ENCODE measurements around the gene TNP2. TPM values are rescaled to one million over a fixed set of nuclear protein-coding genes. Genes with fewer than 3 reads are reported as not detected.

The TNP2 gene
- polyA plus RNA-seq, 3 donors, result not detected

DNA sequence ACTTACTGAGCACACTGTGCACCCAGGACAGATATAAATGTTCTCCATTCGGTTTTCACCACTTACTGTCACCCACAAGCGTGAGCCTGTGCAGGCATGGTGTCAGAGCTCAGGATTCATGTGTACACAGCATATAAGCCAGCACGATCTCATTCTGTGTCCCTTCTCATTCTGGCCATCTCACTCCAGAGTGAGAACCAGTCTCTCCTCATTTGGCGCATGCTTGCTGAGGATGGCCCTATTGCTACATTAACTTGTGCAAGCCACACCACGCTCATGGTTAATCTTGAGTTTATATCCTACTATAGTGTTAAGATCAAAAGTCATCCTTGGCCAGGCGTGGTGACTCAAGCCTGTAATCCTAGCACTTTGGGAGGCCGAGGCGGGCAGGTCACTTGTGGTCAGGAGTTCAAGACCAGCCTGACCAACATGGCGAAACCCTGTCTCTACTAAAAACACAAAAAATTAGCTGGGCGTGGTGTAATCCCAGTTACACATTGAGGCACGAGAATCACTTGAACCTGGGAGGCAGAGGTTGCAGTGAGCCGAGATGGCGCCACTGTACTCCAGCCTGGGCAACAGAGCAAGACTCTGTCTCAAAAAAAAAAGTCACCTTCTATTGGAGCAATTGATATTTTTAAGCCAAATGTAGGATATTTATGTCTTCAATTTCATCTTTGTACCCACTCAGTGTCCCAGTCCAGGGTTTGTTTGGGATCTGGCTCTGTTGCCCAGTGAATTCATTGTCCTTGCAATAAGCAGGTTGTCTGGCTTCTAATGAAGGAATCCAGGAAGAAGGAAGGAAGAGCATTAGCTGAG is 34.0 kb downstream of the TNP2 start:
- Histone ChIP-seq H3K4me3 (replicated peaks in 1 of 3; ENCODE audit: low read depth in 2 of 3, low read length in 3 of 3) (no peak overlapping the region), H3K4me1 (ENCODE audit: control insufficient read depth in 1 of 2, insufficient read depth in 2 of 2, low read length in 2 of 2) (peaks cover 40 to 44% of the 10 kb centered on the region in 2 donors), H3K27ac (ENCODE audit: low read depth in 1 of 2, low read length in 2 of 2) (no peak overlapping the region), H3K9me3 (replicated peaks in 1 of 2; ENCODE audit: control insufficient read depth in 1 of 2, insufficient read depth in 1 of 2, low read length in 2 of 2) (no peaks in the 10 kb centered on the region), H3K36me3 (replicated peaks in 1 of 2; ENCODE audit: control insufficient read depth in 1 of 2, insufficient read depth in 2 of 2, low read length in 2 of 2) (no peaks in the 10 kb centered on the region), H3K79me2 (ENCODE audit: insufficient read depth, low read length) (no peaks in the 10 kb centered on the region), H4K20me1 (ENCODE audit: insufficient read depth, low read length) (no peaks in the 10 kb centered on the region), H3K9ac (ENCODE audit: insufficient read depth, low read length, poor library complexity, severe bottlenecking) (no peak overlapping the region), H2AFZ (ENCODE audit: insufficient read depth, low read depth, low read length, poor library complexity, severe bottlenecking) (no peak overlapping the region), H3K4me2 (replicated peaks; ENCODE audit: extremely low read depth, low read length, poor library complexity, severe bottlenecking) (no peak overlapping the region), H3K27me3 (ENCODE audit: control insufficient read depth in 2 of 2, insufficient read depth in 2 of 2, low read length in 2 of 2) (no peaks in the 10 kb centered on the region)
- intact Hi-C loops (cut with micrococcal nuclease), result loop anchor here in 1 of 2 donors (5.0 kb wide), 1 partner anchor 547 kb away; no protein-coding TSS in a partner anchor
- no peak overlapping the region for H3K4me3 Mint-ChIP-seq
- H3K27ac Mint-ChIP-seq, result peak overlapping the region in 5 of 7 donors; percentile 7 to 82 (median 76)
- peak in 2 of 3 donors; percentile 44 to 55 for DNase-seq
- H3K4me1 Mint-ChIP-seq, result peaks cover 44% of the 10 kb centered on the region
- TF ChIP-seq, protein P1, sequence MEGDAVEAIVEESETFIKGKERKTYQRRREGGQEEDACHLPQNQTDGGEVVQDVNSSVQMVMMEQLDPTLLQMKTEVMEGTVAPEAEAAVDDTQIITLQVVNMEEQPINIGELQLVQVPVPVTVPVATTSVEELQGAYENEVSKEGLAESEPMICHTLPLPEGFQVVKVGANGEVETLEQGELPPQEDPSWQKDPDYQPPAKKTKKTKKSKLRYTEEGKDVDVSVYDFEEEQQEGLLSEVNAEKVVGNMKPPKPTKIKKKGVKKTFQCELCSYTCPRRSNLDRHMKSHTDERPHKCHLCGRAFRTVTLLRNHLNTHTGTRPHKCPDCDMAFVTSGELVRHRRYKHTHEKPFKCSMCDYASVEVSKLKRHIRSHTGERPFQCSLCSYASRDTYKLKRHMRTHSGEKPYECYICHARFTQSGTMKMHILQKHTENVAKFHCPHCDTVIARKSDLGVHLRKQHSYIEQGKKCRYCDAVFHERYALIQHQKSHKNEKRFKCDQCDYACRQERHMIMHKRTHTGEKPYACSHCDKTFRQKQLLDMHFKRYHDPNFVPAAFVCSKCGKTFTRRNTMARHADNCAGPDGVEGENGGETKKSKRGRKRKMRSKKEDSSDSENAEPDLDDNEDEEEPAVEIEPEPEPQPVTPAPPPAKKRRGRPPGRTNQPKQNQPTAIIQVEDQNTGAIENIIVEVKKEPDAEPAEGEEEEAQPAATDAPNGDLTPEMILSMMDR (IDR thresholded peaks at IDR 0.05), result no peak
- peaks cover 4 to 11% (median 7%) of the 10 kb centered on the region in 3 donors for H3K27me3 Mint-ChIP-seq (ENCODE audit: low read depth in 3 of 3)
- no peaks in the 10 kb centered on the region for H3K36me3 Mint-ChIP-seq
- peaks cover 0 to 3% (median 0%) of the 10 kb centered on the region in 7 donors for H3K9me3 Mint-ChIP-seq
- WGBS (ENCODE audit: insufficient coverage), result 55% methylated on average over 4 of the region's 13 CpGs

DNA sequence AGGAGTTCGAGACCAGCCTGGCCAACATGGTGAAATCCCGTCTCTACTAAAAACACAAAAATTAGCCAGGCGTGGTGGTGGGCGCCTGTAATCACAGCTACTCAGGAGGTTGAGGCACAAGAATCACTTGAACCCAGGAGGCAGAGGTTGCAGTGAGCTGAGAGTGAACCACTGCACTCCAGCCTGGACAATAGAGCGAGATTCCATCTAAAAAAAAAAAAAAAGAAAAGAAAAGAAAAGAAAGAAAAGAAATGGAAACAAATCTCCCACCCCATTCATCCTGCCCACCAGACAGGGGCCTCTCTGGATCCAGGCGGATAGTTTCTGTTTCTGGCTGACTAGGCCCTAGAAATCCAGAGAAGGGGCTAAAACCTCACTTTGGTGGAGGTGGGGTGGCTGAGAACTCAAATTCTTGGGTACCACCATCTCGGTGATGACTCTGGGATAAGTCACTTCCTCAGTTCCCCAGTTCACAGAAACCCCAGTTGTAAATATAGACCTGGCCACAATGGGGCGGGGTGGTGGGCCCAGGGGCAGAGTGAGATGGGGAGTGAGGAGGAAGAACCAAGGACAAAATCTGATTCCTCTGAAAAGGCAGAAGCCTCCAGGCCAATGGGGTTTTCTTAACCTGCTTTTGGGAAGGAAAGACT is 35.3 kb downstream of the TNP2 start:
- Histone ChIP-seq H3K27me3 (ENCODE audit: control insufficient read depth in 2 of 2, insufficient read depth in 2 of 2, low read length in 2 of 2) (no peaks in the 10 kb centered on the region), H3K4me1 (ENCODE audit: control insufficient read depth in 1 of 2, insufficient read depth in 2 of 2, low read length in 2 of 2) (peaks cover 40 to 44% of the 10 kb centered on the region in 2 donors), H3K9ac (ENCODE audit: insufficient read depth, low read length, poor library complexity, severe bottlenecking) (no peak overlapping the region), H4K20me1 (ENCODE audit: insufficient read depth, low read length) (no peaks in the 10 kb centered on the region), H2AFZ (ENCODE audit: insufficient read depth, low read depth, low read length, poor library complexity, severe bottlenecking) (no peak overlapping the region), H3K27ac (ENCODE audit: low read depth in 1 of 2, low read length in 2 of 2) (no peak overlapping the region), H3K4me2 (replicated peaks; ENCODE audit: extremely low read depth, low read length, poor library complexity, severe bottlenecking) (no peak overlapping the region), H3K4me3 (replicated peaks in 1 of 3; ENCODE audit: low read depth in 2 of 3, low read length in 3 of 3) (no peak overlapping the region), H3K36me3 (replicated peaks in 1 of 2; ENCODE audit: control insufficient read depth in 1 of 2, insufficient read depth in 2 of 2, low read length in 2 of 2) (no peaks in the 10 kb centered on the region), H3K9me3 (replicated peaks in 1 of 2; ENCODE audit: control insufficient read depth in 1 of 2, insufficient read depth in 1 of 2, low read length in 2 of 2) (no peaks in the 10 kb centered on the region), H3K79me2 (ENCODE audit: insufficient read depth, low read length) (no peaks in the 10 kb centered on the region)
- TF ChIP-seq, protein P1 (IDR thresholded peaks at IDR 0.05), result no peak
- Mint-ChIP-seq H3K9me3 (peaks cover 0 to 3% (median 0%) of the 10 kb centered on the region in 7 donors), H3K4me3 (peak overlapping the region in 1 of 2 donors; percentile 35), H3K36me3 (no peaks in the 10 kb centered on the region), H3K27ac (peak overlapping the region in 1 of 7 donors; percentile 62), H3K4me1 (peaks cover 44% of the 10 kb centered on the region), H3K27me3 (ENCODE audit: low read depth in 3 of 3) (peaks cover 4 to 12% (median 5%) of the 10 kb centered on the region in 3 donors)
- WGBS (ENCODE audit: insufficient coverage), result 0% methylated on average over 1 of the region's 8 CpGs
- intact Hi-C loops (cut with micrococcal nuclease), result loop anchor here in 1 of 2 donors (5.0 kb wide), 1 partner anchor 548 kb away; no protein-coding TSS in a partner anchor
- peak in 2 of 3 donors; percentile 32 to 60 for DNase-seq

Data from CD14-positive monocyte (primary cell).